WERI-Rb-1 (cell line): ENCODE measurements around the gene OR6J1.
"Not testable (repeated sequence)": the region's sequence is repeated elsewhere in the genome, so short reads cannot be mapped to it uniquely, and the experiment has no call there.

ENCODE experiments used
- DNase-seq: peaks from one replicate; pipeline ENCODE4 v3.0.0-alpha.2; 2020
- H3K27ac ChIP-seq: fragments of 250-450 bp; sonication (Bioruptor Pico); 2 replicates; pipeline ENCODE4 v1.5.1; 2020; ENCODE audit warnings: mild to moderate bottlenecking, moderate library complexity
- H3K27me3 ChIP-seq: fragments of 250-450 bp; sonication (Bioruptor Pico); 2 replicates; pipeline ENCODE4 v1.5.1; 2021; ENCODE audit warnings: mild to moderate bottlenecking, low read depth, moderate library complexity; ENCODE audit not compliant: insufficient read depth, severe bottlenecking
- H3K36me3 ChIP-seq: fragments of 250-450 bp; sonication (Bioruptor Pico); 2 replicates; pipeline ENCODE4 v1.5.1; 2020; ENCODE audit warnings: mild to moderate bottlenecking, moderate library complexity
- H3K4me3 ChIP-seq: 2 replicates; pipeline ENCODE4 v1.5.1; 2011; ENCODE audit warnings: low read depth, mild to moderate bottlenecking, control low read depth, low read length
- H3K9me3 ChIP-seq: fragments of 250-450 bp; sonication (Bioruptor Pico); 2 replicates; pipeline ENCODE4 v1.5.1; 2021; ENCODE audit warnings: mild to moderate bottlenecking, moderate library complexity; ENCODE audit not compliant: severe bottlenecking
- TF ChIP-seq, protein P1 (sequence below): IDR thresholded peaks from 2 replicates; pipeline ENCODE4 v1.5.1; 2011; ENCODE audit warnings: low read depth, mild to moderate bottlenecking, control low read depth, inconsistent platforms, low read length

Gene OR6J1

GRCh38 chr14:22650046-22650739 is 6.0 kb upstream of the OR6J1 start:
- Histone ChIP-seq H3K27me3 (no peaks in the 10 kb centered on the region), H3K9me3 (no peaks in the 10 kb centered on the region), H3K27ac (no peak overlapping the region), H3K36me3 (no peaks in the 10 kb centered on the region), H3K4me3 (no peak overlapping the region)
- DNase-seq = no peak
- TF ChIP-seq, protein P1, sequence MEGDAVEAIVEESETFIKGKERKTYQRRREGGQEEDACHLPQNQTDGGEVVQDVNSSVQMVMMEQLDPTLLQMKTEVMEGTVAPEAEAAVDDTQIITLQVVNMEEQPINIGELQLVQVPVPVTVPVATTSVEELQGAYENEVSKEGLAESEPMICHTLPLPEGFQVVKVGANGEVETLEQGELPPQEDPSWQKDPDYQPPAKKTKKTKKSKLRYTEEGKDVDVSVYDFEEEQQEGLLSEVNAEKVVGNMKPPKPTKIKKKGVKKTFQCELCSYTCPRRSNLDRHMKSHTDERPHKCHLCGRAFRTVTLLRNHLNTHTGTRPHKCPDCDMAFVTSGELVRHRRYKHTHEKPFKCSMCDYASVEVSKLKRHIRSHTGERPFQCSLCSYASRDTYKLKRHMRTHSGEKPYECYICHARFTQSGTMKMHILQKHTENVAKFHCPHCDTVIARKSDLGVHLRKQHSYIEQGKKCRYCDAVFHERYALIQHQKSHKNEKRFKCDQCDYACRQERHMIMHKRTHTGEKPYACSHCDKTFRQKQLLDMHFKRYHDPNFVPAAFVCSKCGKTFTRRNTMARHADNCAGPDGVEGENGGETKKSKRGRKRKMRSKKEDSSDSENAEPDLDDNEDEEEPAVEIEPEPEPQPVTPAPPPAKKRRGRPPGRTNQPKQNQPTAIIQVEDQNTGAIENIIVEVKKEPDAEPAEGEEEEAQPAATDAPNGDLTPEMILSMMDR = no peak

- no peaks in the 10 kb centered on the region for H3K36me3 ChIP-seq
- TF ChIP-seq, protein P1 = no peak
- no peak for DNase-seq
- H3K9me3 ChIP-seq = no peaks in the 10 kb centered on the region
- no peaks in the 10 kb centered on the region for H3K27me3 ChIP-seq
- no peak overlapping the region for H3K27ac ChIP-seq
- no peak overlapping the region for H3K4me3 ChIP-seq
Observed at GRCh38 chr14:22648506-22648905, 4.4 kb upstream of the OR6J1 start.

- no peaks in the 10 kb centered on the region for H3K9me3 ChIP-seq
- no peak overlapping the region for H3K4me3 ChIP-seq
- TF ChIP-seq, protein P1 = no peak
- no peaks in the 10 kb centered on the region for H3K27me3 ChIP-seq
- H3K27ac ChIP-seq = no peak overlapping the region
- H3K36me3 ChIP-seq = no peaks in the 10 kb centered on the region
- DNase-seq = no peak
Observed at GRCh38 chr14:22646570-22647254, 2.6 kb upstream of the OR6J1 start.

DNA sequence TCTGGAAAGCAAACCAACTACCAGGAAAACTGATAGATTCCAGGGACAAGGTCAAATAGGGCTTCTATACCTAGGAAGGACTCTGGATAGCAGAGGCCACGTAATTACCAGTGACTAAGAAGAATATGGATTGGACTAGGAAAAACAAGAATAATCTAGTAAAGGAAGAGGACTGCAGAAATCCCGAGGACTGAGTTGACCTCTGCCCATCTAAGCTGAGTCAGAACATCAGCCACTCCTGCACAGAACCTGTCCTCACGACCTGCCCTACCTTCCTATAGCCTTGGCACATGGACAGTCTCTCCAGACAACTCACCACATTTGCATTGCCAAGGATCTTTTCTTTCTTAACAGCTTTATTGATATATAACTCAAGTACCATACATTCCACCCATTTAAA is 2.3 kb downstream of the OR6J1 start:
- no peaks in the 10 kb centered on the region for H3K36me3 ChIP-seq
- DNase-seq = no peak

DNA sequence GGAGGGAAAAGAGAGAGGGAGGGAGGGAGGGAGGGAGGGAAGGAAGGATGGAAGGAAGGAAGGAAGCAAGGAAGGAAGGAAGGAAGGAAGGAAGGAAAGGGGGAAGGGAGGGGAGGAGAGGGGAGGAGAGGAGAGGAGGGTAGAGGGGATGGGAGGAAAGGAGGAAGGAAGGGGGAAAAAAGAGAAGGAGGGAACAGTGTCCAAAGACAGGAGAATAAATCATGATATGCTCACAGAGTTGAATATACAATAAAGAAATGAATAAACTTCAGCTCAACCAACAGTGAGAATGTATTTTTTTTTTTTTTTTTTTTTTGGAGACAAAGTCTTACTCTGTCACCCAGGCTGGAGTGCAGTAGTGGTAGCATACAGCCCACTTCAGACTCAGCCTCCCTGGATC is 4.0 kb downstream of the OR6J1 start:
- no peak for DNase-seq
- Histone ChIP-seq H3K9me3 (no peaks in the 10 kb centered on the region), H3K27ac (no peak overlapping the region), H3K4me3 (no peak overlapping the region), H3K36me3 (no peaks in the 10 kb centered on the region), H3K27me3 (no peaks in the 10 kb centered on the region)
- TF ChIP-seq, protein P1 = no peak

More for the DNA sequence above, 2.3 kb downstream of the OR6J1 start:
- H3K27me3 ChIP-seq = no peaks in the 10 kb centered on the region
- no peak overlapping the region for H3K27ac ChIP-seq
- TF ChIP-seq, protein P1 = no peak
- H3K4me3 ChIP-seq = no peak overlapping the region
- H3K9me3 ChIP-seq = no peaks in the 10 kb centered on the region

GRCh38 chr14:22635980-22636379 is 8.2 kb downstream of the OR6J1 start:
- DNase-seq, H3K27ac ChIP-seq, H3K9me3 ChIP-seq, H3K4me3 ChIP-seq, H3K27me3 ChIP-seq, H3K36me3 ChIP-seq: not testable (repeated sequence)
